GM18951 (cell line): Measurements from ENCODE around the gene TFF2.

ENCODE experiments used
- POLR2A ChIP-seq: IDR thresholded peaks from 4 replicates; pipeline ENCODE4 v1.6.1; 2011; ENCODE audit warnings: mild to moderate bottlenecking; ENCODE audit not compliant: insufficient read length, insufficient read depth; ENCODE audit errors: extremely low read depth
- in situ Hi-C: fragments of 300-500 bp; cut with MboI; formaldehyde crosslinking; loops from one replicate; pipeline ENCODE4 v1.12.0; 2022; ENCODE audit warnings: low sequenced_read_pairs, mixed read lengths, inconsistent platforms; ENCODE audit not compliant: unreplicated experiment

TFF2 gene

DNA sequence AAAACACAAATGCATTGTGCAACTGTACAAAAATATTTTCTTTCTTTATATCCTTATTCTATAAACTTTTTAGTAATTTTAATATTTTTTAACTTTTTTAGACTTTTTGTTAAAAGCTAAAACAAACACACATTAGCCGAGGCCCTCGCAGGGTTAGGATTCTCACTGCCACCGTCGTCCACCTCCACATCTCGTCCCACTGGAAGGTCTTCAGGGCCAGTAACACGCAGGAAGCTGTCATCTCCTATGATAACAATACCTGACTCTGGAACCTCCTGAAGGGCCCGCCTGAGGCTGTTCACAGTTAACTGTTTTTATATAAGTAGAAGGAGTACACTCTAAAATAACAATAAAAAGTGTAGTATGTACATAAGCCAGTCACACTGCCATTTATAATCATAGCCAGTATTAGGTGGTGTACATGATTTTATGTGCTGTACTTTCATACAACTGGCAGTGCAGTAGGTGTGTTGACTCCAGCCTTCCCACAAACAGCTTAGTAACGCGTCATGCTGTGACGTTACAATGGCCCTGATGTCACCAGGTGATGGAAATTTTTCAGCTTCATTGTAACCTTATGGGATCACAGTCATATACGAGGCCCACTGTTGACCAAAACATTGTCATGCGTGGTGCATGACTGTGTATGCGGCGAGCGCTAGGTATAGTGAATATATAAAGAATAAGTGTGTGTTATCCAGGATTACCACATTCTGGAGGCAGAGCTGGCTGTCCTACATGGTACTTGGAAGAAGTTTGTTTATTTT lies 8.8 kb downstream of the TFF2 start:
- in situ Hi-C loops, result no loop called here
- TF ChIP-seq POLR2A, result no peak

DNA sequence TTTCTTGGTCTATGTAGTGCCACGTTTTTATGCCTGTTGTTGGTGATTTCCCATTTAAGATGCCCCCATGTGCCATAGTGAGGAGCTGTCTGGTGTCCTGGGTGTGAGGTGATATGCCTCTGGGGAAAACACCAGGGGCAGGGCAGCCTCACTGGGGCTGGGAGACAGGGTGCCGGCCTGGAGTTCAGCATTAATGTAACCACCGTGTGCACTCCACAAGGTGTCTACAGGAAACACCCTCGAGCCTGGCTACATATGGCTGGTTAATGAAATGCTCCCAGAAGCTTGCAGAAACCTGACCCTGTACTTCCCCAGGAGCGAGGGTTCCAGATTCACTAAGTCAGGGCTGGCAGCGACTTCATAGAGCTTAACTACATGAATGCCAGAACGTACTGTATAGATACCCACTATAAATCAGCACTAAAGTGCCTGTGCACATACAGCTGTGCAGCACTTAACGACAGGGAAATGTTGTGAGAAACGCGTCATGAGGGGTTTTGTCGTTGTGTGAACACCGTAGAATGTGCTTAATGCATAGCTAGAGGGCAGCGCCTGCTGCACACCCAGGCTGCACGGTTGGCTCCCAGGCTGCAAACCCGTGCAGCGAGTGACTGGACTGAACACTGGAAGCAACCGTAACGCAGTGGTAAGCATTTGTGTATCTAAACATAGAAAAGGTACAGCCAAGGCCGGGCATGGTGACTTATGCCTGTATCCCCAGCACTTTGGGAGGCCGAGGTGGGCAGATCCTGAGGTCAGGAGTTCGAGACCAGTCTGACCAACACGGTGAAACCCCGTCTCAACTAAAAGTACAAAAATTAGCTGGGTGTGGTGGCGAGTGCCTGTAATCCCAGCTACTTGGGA lies 10.4 kb downstream of the TFF2 start:
- TF ChIP-seq POLR2A, result no peak
- in situ Hi-C loops, result no loop called here

DNA sequence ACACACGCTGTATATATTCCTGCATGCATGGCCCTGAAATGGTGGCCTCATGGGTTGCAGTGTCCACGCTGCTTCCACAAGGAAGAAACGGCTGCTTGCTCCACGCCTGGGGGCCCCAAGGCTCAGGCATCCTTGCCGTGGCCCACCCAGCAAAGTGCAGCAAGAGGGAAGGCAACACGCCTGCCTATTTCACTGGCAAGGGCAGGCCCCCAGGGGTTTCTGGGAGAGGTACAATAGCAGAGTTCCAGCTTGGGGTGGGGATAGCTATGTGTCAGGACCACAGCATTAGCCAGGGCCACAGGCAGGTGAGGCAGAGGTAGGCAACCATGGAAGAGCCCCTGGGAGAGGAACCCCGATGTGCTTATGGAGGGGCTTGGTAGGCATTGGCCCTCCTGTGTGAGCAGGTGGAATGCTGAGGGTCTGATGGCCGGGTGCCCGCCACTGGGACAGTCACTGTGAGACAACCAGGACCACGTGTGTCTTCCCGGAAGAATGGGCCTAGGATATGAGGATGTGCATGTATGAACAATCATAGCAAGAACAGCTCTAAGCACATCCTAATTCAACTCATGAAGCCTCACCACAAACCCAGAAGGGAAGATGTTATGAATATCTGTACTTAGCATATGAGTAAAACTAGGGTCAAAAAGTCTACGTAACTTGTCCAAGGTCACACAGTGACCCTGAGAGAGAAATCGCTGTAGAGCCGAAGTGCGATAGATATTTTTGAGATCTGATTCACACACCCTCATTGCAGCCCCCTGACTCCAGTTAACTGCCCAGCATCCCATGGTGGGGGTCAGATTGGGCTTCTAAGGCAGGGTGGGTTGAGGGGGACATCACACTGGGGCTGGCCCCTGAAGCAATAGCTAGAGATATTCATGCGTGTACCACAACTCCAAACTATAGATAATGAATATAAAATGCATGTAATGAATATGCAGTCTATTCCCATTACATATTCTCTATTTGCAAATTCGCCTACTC lies 11.8 kb downstream of the TFF2 start:
- no peak for TF ChIP-seq POLR2A
- in situ Hi-C loops, result no loop called here

GRCh38 chr21:42337830-42338728 lies 12.7 kb downstream of the TFF2 start:
- in situ Hi-C loops, result no loop called here
- TF ChIP-seq POLR2A, result no peak

DNA sequence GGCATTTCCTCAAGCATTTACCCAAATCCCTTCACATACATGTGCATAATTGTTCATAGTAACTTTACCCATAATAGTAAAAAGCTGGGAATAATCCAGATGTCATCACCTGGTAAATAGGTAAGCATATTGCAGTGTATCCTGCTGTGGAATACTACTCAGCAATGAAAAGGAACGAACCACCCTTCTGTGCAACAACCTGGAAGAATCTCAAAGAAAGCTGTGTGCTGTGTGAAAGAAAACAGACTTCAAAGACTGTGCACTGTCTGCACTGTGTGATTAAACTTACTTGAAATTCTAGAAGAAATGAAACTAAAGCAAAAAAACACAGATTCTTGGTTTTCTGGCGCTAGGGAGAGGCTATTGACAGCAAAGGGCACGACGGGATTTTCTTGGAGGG lies 13.5 kb downstream of the TFF2 start:
- in situ Hi-C loops, result no loop called here

GRCh38 chr21:42336054-42336453 lies 14.7 kb downstream of the TFF2 start:
- TF ChIP-seq POLR2A, result no peak

More for the DNA sequence above, 13.5 kb downstream of the TFF2 start:
- no peak for TF ChIP-seq POLR2A

GRCh38 chr21:42332557-42333317 lies 18.1 kb downstream of the TFF2 start:
- in situ Hi-C loops, result no loop called here
- TF ChIP-seq POLR2A, result no peak

More at GRCh38 chr21:42336054-42336453, 14.7 kb downstream of the TFF2 start:
- in situ Hi-C loops, result no loop called here

DNA sequence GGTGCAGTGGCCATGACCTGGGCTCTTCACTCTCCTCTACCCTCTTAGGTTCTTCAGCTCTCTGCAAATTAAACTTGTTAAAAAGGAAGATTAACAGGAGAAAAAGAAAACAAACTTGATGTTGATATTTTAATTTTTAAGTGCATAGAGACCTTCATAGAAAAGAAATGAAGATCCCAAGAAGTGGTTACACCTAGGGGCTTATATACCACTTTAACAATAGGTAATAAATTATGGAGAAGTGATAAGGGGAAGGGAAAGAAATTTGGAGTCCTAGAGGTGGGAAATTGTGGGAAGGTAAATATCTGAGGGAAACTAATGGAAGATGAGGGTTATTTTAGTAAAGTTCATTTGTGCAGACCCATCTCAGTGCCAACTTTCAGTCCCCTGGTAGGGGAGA lies 19.1 kb downstream of the TFF2 start:
- in situ Hi-C loops, result no loop called here
- TF ChIP-seq POLR2A, result no peak

- no peak for TF ChIP-seq POLR2A
- in situ Hi-C loops, result no loop called here
These were observed 20.1 kb downstream of the TFF2 start for GRCh38 chr21:42330380-42331371.

GRCh38 chr21:42324896-42325295 lies 25.9 kb downstream of the TFF2 start:
- in situ Hi-C loops, result no loop called here
- TF ChIP-seq POLR2A, result no peak
